Measurements from ENCODE around the gene GLI2. TPM values are rescaled to one million over a fixed set of nuclear protein-coding genes. Genes with fewer than 3 reads are reported as not detected.

Gene GLI2
- total RNA-seq, 2 experiments from 2014 or later = not detected

DNA sequence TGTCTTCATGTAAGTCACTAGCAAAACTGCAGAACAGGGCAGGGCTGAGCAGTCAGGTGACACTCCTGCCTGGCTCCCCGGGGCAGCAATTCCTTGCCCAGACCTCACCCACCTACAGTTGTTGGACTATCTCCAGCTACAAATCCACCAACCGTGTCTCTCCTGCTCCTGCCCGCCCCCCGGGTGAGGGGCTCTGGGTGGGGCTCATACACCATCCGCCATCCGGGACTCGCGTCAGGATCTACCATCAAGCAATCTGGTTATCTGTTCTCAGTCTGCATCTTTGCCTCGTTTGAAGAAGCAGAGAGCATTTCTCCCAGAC is 13.5 kb upstream of the GLI2 start:
- no TSS peak for BruUV-seq (replicated peaks)
- H3K27ac ChIP-seq (ENCODE audit: low read depth, low read length, poor library complexity, severe bottlenecking) = no peak overlapping the region
- no peaks in the 10 kb centered on the region for H3K36me3 ChIP-seq (ENCODE audit: insufficient read depth, low read length)
- no peak overlapping the region for H3K4me2 ChIP-seq (ENCODE audit: low read length)
- CTCF ChIA-PET (ENCODE audit: unreplicated experiment) = no interaction called here
- H4K20me1 ChIP-seq (ENCODE audit: insufficient read depth, low read length) = no peaks in the 10 kb centered on the region
- POLR2A ChIA-PET = no interaction called here
- intact Hi-C loops (cut with micrococcal nuclease; ENCODE audit: unreplicated experiment) = no loop called here
- no peak for TF ChIP-seq EZH2phosphoT487 (IDR thresholded peaks at IDR 0.05; ENCODE audit: borderline replicate concordance, low read depth, low read length)
- TF ChIP-seq, protein P1, sequence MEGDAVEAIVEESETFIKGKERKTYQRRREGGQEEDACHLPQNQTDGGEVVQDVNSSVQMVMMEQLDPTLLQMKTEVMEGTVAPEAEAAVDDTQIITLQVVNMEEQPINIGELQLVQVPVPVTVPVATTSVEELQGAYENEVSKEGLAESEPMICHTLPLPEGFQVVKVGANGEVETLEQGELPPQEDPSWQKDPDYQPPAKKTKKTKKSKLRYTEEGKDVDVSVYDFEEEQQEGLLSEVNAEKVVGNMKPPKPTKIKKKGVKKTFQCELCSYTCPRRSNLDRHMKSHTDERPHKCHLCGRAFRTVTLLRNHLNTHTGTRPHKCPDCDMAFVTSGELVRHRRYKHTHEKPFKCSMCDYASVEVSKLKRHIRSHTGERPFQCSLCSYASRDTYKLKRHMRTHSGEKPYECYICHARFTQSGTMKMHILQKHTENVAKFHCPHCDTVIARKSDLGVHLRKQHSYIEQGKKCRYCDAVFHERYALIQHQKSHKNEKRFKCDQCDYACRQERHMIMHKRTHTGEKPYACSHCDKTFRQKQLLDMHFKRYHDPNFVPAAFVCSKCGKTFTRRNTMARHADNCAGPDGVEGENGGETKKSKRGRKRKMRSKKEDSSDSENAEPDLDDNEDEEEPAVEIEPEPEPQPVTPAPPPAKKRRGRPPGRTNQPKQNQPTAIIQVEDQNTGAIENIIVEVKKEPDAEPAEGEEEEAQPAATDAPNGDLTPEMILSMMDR (conservative IDR thresholded peaks at IDR 0.05; ENCODE audit: low read length) = no peak
- H3K9me3 ChIP-seq (ENCODE audit: low read length) = no peaks in the 10 kb centered on the region
- no peak overlapping the region for H2AFZ ChIP-seq (ENCODE audit: low read length)
- no peaks in the 10 kb centered on the region for H3K9me2 ChIP-seq (ENCODE audit: insufficient read depth, low read length)
- H3K4me1 ChIP-seq (ENCODE audit: insufficient read depth, low read length, poor library complexity, severe bottlenecking) = no peaks in the 10 kb centered on the region
- no peak for DNase-seq (ENCODE audit: low spot score)
- H3K4me3 ChIP-seq (ENCODE audit: low read depth, low read length, poor library complexity, severe bottlenecking) = no peak overlapping the region
- H3K79me2 ChIP-seq (ENCODE audit: insufficient read depth, low read depth, low read length) = no peaks in the 10 kb centered on the region

DNA sequence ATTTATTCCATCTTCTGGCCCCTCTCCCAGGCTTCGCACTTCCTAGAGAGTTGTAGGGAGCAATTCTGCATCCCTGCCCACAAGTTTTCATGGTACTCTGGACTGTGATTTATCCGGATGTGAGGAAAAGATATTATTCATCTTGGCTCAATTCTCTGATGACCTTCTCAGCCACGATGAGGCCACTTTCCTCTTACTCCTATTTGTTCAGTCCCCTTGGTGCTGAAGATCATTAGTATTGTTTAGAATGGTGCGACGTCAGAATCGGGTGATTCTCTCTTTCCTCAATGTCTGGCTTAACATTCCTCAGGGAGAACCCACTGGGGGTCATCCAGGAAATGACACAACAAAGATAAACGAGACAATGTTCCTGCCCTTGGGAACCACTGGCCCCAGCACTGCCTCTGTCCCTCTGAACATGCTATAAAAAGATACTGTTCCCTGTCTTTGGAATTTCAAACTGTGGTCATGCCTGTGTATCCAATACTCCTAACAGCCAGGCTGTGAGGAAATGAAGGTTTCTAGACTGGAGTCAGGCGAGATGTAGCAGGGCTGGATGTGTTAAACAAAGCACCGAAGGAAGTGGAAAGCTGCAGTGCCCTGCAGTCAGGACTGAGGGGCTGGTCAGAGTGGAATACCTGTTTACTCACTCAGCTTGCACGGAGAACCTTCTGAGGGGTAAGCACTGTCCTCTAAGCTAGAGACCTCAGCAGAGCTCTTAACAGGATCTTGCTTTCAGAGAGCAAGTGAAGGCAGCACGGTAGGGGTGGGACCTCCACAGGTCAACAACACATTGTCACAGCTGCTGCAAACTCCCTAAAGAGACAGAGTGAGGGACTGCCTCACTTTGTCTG is 12.9 kb upstream of the GLI2 start:
- TF ChIP-seq, protein P1 (conservative IDR thresholded peaks at IDR 0.05; ENCODE audit: low read length) = no peak
- TF ChIP-seq EZH2phosphoT487 (IDR thresholded peaks at IDR 0.05; ENCODE audit: borderline replicate concordance, low read depth, low read length) = no peak
- ChIA-PET POLR2A (no interaction called here), CTCF (ENCODE audit: unreplicated experiment) (no interaction called here)
- Histone ChIP-seq H3K4me2 (ENCODE audit: low read length) (no peak overlapping the region), H3K9me3 (ENCODE audit: low read length) (no peaks in the 10 kb centered on the region), H3K9me2 (ENCODE audit: insufficient read depth, low read length) (no peaks in the 10 kb centered on the region), H3K79me2 (ENCODE audit: insufficient read depth, low read depth, low read length) (no peaks in the 10 kb centered on the region), H3K4me1 (ENCODE audit: insufficient read depth, low read length, poor library complexity, severe bottlenecking) (no peaks in the 10 kb centered on the region), H3K36me3 (ENCODE audit: insufficient read depth, low read length) (no peaks in the 10 kb centered on the region), H2AFZ (ENCODE audit: low read length) (no peak overlapping the region), H4K20me1 (ENCODE audit: insufficient read depth, low read length) (no peaks in the 10 kb centered on the region), H3K27ac (ENCODE audit: low read depth, low read length, poor library complexity, severe bottlenecking) (no peak overlapping the region), H3K4me3 (ENCODE audit: low read depth, low read length, poor library complexity, severe bottlenecking) (no peak overlapping the region)
- intact Hi-C loops (cut with micrococcal nuclease; ENCODE audit: unreplicated experiment) = no loop called here
- DNase-seq (ENCODE audit: low spot score) = no peak
- no TSS peak for BruUV-seq (replicated peaks)

DNA sequence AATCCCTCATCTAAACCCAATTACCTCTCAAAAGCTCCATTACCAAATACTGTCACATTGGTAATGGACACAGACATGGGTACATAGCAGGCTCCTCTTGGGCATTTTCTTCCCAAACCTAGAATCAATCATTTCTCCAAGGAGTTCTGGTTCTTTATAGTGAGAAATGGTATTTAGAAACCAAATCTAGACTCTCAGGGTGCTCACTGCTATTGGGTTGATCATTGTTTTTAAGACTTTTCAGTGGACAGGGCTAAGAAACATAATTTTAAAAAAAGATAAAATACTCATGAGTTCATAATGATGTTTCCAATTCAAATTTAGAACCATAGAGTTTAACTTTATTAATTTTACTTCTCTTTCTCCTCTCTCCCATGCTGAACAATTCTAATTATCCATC is 9.4 kb upstream of the GLI2 start:
- no peaks in the 10 kb centered on the region for H3K4me1 ChIP-seq (ENCODE audit: insufficient read depth, low read length, poor library complexity, severe bottlenecking)
- no peak overlapping the region for H3K27ac ChIP-seq (ENCODE audit: low read depth, low read length, poor library complexity, severe bottlenecking)
- TF ChIP-seq, protein P1 (conservative IDR thresholded peaks at IDR 0.05; ENCODE audit: low read length) = no peak
- no peak for TF ChIP-seq EZH2phosphoT487 (IDR thresholded peaks at IDR 0.05; ENCODE audit: borderline replicate concordance, low read depth, low read length)
- H3K79me2 ChIP-seq (ENCODE audit: insufficient read depth, low read depth, low read length) = no peaks in the 10 kb centered on the region
- ChIA-PET POLR2A (no interaction called here), CTCF (ENCODE audit: unreplicated experiment) (no interaction called here)
- no peak overlapping the region for H2AFZ ChIP-seq (ENCODE audit: low read length)
- BruUV-seq (replicated peaks) = no TSS peak
- H3K9me3 ChIP-seq (ENCODE audit: low read length) = no peaks in the 10 kb centered on the region
- no peaks in the 10 kb centered on the region for H4K20me1 ChIP-seq (ENCODE audit: insufficient read depth, low read length)
- H3K36me3 ChIP-seq (ENCODE audit: insufficient read depth, low read length) = no peaks in the 10 kb centered on the region
- no peaks in the 10 kb centered on the region for H3K9me2 ChIP-seq (ENCODE audit: insufficient read depth, low read length)
- intact Hi-C loops (cut with micrococcal nuclease; ENCODE audit: unreplicated experiment) = no loop called here
- DNase-seq (ENCODE audit: low spot score) = no peak
- no peak overlapping the region for H3K4me2 ChIP-seq (ENCODE audit: low read length)
- H3K4me3 ChIP-seq (ENCODE audit: low read depth, low read length, poor library complexity, severe bottlenecking) = no peak overlapping the region
